Measurements from ENCODE around the gene LRRC8E.

LRRC8E gene

GRCh38 chr19:7846155-7846646 lies 42.1 kb upstream of the LRRC8E start:
- no peaks in the 10 kb centered on the region for H3K9me3 ChIP-seq (ENCODE audit: control insufficient read depth in 1 of 2, low read length in 2 of 2)
- H3K4me3 ChIP-seq (ENCODE audit: low read depth in 1 of 2, low read length in 2 of 2): no peak overlapping the region
- H3K4me1 ChIP-seq (ENCODE audit: control insufficient read depth in 1 of 2, insufficient read depth in 2 of 2, low read length in 2 of 2): no peaks in the 10 kb centered on the region
- no peak overlapping the region for H3K27ac ChIP-seq (ENCODE audit: low read depth, low read length)
- H3K36me3 ChIP-seq (ENCODE audit: control insufficient read depth in 1 of 2, insufficient read depth in 2 of 2, low read length in 2 of 2): no peaks in the 10 kb centered on the region
- no peak overlapping the region for H3K9ac ChIP-seq (ENCODE audit: low read depth in 1 of 2, low read length in 2 of 2)
- no peaks in the 10 kb centered on the region for H3K27me3 ChIP-seq (ENCODE audit: control insufficient read depth in 1 of 2, insufficient read depth in 2 of 2, low read length in 2 of 2)

DNA sequence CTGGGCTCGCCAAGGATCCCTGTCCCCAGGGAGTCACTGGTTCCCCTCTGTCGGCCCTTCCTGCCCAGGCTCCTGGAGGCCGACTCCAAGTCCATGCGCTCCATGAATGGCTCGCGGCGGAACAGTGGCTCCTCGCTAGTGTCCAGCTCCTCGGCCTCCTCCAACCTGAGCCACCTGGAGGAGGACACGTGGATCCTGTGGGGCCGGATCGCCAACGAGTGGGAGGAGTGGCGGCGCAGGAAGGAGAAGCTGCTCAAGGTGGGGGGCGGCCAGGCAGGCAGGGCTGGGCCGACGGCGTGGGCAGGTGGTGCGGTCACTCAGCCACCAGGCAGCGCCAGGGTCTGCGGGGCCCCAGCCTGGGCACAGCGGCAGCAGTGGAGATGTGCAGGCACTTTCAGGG lies 40.6 kb upstream of the LRRC8E start:
- Histone ChIP-seq H3K4me1 (ENCODE audit: control insufficient read depth in 1 of 2, insufficient read depth in 2 of 2, low read length in 2 of 2) (no peaks in the 10 kb centered on the region), H3K9me3 (ENCODE audit: control insufficient read depth in 1 of 2, low read length in 2 of 2) (no peaks in the 10 kb centered on the region), H3K4me3 (ENCODE audit: low read depth in 1 of 2, low read length in 2 of 2) (no peak overlapping the region), H3K27me3 (ENCODE audit: control insufficient read depth in 1 of 2, insufficient read depth in 2 of 2, low read length in 2 of 2) (no peaks in the 10 kb centered on the region), H3K36me3 (ENCODE audit: control insufficient read depth in 1 of 2, insufficient read depth in 2 of 2, low read length in 2 of 2) (no peaks in the 10 kb centered on the region), H3K9ac (ENCODE audit: low read depth in 1 of 2, low read length in 2 of 2) (no peak overlapping the region), H3K27ac (ENCODE audit: low read depth, low read length) (no peak overlapping the region)

DNA sequence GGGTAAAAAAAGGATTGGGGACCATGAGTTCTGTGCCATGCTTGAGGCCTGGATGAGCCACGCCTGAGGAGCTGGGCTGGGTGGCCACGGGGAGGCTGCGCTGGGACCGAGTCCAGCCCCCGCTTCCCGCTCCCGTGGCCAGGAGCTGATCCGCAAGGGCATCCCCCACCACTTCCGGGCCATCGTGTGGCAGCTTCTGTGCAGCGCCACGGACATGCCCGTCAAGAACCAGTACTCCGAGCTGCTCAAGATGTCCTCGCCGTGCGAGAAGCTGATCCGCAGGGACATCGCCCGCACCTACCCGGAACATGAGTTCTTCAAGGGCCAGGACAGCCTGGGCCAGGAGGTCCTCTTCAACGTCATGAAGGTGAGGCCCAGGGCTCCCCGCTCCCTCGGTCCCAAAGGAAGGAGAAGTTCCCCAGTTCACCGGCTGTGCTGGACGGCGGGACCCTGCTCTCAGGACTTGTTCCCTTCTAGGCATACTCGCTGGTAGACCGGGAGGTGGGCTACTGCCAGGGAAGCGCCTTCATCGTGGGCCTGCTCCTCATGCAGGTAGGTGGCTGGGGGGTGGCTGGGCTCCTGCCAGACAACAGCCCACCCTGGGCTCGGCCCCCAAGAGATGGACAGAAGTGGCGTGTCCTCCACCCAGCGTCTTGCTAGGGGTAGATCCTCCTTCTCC lies 39.4 kb upstream of the LRRC8E start:
- peaks cover 6 to 7% of the 10 kb centered on the region in 2 donors for H3K4me1 ChIP-seq (ENCODE audit: control insufficient read depth in 1 of 2, insufficient read depth in 2 of 2, low read length in 2 of 2)
- H3K36me3 ChIP-seq (ENCODE audit: control insufficient read depth in 1 of 2, insufficient read depth in 2 of 2, low read length in 2 of 2): no peaks in the 10 kb centered on the region
- no peak overlapping the region for H3K4me3 ChIP-seq (ENCODE audit: low read depth in 1 of 2, low read length in 2 of 2)
- no peak overlapping the region for H3K27ac ChIP-seq (ENCODE audit: low read depth, low read length)
- no peaks in the 10 kb centered on the region for H3K27me3 ChIP-seq (ENCODE audit: control insufficient read depth in 1 of 2, insufficient read depth in 2 of 2, low read length in 2 of 2)
- H3K9ac ChIP-seq (ENCODE audit: low read depth in 1 of 2, low read length in 2 of 2): no peak overlapping the region
- H3K9me3 ChIP-seq (ENCODE audit: control insufficient read depth in 1 of 2, low read length in 2 of 2): no peaks in the 10 kb centered on the region

DNA sequence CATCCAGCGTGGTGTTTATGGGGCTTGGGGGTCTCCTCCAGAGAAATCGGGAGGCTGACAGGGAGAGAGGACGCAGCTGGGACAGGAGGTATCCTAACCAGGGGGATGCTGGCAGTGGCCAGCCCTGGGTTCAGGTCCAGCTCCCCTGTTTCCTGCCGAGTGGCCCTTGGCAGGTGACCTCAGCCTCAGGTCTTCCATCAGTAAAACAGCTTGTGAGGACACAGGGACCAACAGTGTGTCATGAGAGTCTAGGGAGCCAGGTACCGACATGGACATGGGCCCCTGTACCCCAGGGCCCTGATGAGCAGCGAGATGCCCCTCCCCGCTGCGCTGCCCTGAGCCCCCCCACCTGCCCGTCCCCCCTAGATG lies 38.7 kb upstream of the LRRC8E start:
- H3K4me3 ChIP-seq (ENCODE audit: low read depth in 1 of 2, low read length in 2 of 2): no peak overlapping the region
- no peak overlapping the region for H3K9ac ChIP-seq (ENCODE audit: low read depth in 1 of 2, low read length in 2 of 2)
- peaks cover 6 to 7% of the 10 kb centered on the region in 2 donors for H3K4me1 ChIP-seq (ENCODE audit: control insufficient read depth in 1 of 2, insufficient read depth in 2 of 2, low read length in 2 of 2)
- no peaks in the 10 kb centered on the region for H3K36me3 ChIP-seq (ENCODE audit: control insufficient read depth in 1 of 2, insufficient read depth in 2 of 2, low read length in 2 of 2)
- no peaks in the 10 kb centered on the region for H3K9me3 ChIP-seq (ENCODE audit: control insufficient read depth in 1 of 2, low read length in 2 of 2)
- H3K27ac ChIP-seq (ENCODE audit: low read depth, low read length): no peak overlapping the region
- no peaks in the 10 kb centered on the region for H3K27me3 ChIP-seq (ENCODE audit: control insufficient read depth in 1 of 2, insufficient read depth in 2 of 2, low read length in 2 of 2)

- Histone ChIP-seq H3K4me1 (ENCODE audit: control insufficient read depth in 1 of 2, insufficient read depth in 2 of 2, low read length in 2 of 2) (peaks cover 6 to 7% of the 10 kb centered on the region in 2 donors), H3K27me3 (ENCODE audit: control insufficient read depth in 1 of 2, insufficient read depth in 2 of 2, low read length in 2 of 2) (no peaks in the 10 kb centered on the region), H3K4me3 (ENCODE audit: low read depth in 1 of 2, low read length in 2 of 2) (no peak overlapping the region), H3K9me3 (ENCODE audit: control insufficient read depth in 1 of 2, low read length in 2 of 2) (no peaks in the 10 kb centered on the region), H3K27ac (ENCODE audit: low read depth, low read length) (no peak overlapping the region), H3K36me3 (ENCODE audit: control insufficient read depth in 1 of 2, insufficient read depth in 2 of 2, low read length in 2 of 2) (no peaks in the 10 kb centered on the region), H3K9ac (ENCODE audit: low read depth in 1 of 2, low read length in 2 of 2) (no peak overlapping the region)
Observed at GRCh38 chr19:7850000-7850813, 38.1 kb upstream of the LRRC8E start.

DNA sequence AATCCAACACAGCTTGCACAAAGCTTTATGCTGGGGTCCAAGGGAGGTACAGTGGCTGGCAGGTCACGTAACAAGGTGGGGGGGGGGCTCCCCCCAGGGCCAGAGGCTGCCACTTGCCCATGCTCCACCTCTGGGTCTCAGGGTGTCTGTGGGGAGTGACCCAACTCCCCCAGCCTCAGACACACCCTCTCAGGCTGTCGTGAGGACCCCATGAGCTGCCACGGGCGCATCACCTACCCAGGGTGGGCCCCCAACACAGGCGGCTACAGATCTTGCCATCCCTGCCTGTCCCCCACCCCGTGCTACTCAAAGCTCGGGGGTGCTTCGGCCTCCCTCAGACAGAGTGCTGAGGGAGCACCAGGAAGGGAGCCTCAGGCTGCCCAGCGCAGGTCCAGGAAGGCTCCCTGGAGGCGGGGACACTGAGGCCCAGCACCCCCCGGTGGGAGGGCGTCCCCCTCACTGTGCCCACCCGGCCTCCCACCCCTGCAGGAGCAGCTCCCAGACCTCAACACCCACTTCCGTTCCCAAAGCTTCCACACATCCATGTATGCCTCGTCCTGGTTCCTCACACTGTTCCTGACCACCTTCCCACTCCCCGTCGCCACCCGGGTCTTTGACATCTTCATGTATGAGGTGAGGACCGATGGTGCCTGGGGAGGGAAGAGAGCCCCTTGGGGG lies 37.2 kb upstream of the LRRC8E start:
- Histone ChIP-seq H3K9ac (ENCODE audit: low read depth in 1 of 2, low read length in 2 of 2) (no peak overlapping the region), H3K27me3 (ENCODE audit: control insufficient read depth in 1 of 2, insufficient read depth in 2 of 2, low read length in 2 of 2) (no peaks in the 10 kb centered on the region), H3K36me3 (ENCODE audit: control insufficient read depth in 1 of 2, insufficient read depth in 2 of 2, low read length in 2 of 2) (no peaks in the 10 kb centered on the region), H3K4me1 (ENCODE audit: control insufficient read depth in 1 of 2, insufficient read depth in 2 of 2, low read length in 2 of 2) (peaks cover 6 to 7% of the 10 kb centered on the region in 2 donors), H3K27ac (ENCODE audit: low read depth, low read length) (no peak overlapping the region), H3K9me3 (ENCODE audit: control insufficient read depth in 1 of 2, low read length in 2 of 2) (no peaks in the 10 kb centered on the region), H3K4me3 (ENCODE audit: low read depth in 1 of 2, low read length in 2 of 2) (no peak overlapping the region)

DNA sequence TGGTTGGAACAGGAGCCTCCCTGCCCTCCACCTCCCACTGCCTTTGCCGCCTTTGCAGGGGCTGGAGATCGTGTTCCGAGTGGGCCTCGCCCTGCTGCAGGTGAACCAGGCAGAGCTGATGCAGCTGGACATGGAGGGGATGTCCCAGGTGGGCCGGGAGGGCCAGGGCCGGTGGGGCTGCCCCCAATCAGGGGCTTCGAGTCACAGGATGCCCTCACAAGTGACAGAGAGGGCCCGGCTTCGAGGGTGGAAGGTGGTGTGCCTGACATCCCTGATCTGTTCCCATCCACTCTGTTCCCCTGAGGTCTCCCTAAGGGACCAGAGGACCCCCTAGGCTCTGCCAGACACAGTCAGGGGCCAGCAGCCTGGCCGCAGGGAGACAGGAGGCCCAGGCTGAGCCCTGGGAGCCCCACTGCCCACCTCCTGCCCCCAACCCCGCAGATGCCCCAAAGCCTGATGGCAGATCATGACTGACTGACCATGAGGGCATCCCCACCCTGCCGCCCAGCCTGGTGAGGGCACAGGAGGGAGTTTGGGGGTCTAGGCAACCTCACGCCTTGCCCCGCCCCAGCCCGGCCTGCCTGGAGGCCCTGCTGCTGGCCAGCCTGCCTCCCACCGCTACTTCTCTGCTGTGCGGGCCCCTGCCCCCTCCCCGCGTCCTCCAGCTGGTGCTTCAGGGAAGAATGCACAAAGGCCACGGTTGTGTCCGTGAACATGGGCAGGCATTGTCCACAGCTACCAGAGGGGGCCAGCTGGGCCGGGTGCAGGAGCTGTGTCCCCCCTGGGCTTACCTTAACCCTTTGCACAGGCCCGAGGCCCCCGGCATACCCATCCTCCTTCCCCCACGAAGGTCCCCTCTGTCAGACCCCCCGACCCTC lies 36.4 kb upstream of the LRRC8E start:
- H3K27ac ChIP-seq (ENCODE audit: low read depth, low read length): no peak overlapping the region
- H3K9me3 ChIP-seq (ENCODE audit: control insufficient read depth in 1 of 2, low read length in 2 of 2): no peaks in the 10 kb centered on the region
- no peak overlapping the region for H3K9ac ChIP-seq (ENCODE audit: low read depth in 1 of 2, low read length in 2 of 2)
- H3K4me3 ChIP-seq (ENCODE audit: low read depth in 1 of 2, low read length in 2 of 2): no peak overlapping the region
- no peaks in the 10 kb centered on the region for H3K36me3 ChIP-seq (ENCODE audit: control insufficient read depth in 1 of 2, insufficient read depth in 2 of 2, low read length in 2 of 2)
- no peaks in the 10 kb centered on the region for H3K27me3 ChIP-seq (ENCODE audit: control insufficient read depth in 1 of 2, insufficient read depth in 2 of 2, low read length in 2 of 2)
- H3K4me1 ChIP-seq (ENCODE audit: control insufficient read depth in 1 of 2, insufficient read depth in 2 of 2, low read length in 2 of 2): peaks cover 6 to 7% of the 10 kb centered on the region in 2 donors

- Histone ChIP-seq H3K36me3 (ENCODE audit: control insufficient read depth in 1 of 2, insufficient read depth in 2 of 2, low read length in 2 of 2) (no peaks in the 10 kb centered on the region), H3K27me3 (ENCODE audit: control insufficient read depth in 1 of 2, insufficient read depth in 2 of 2, low read length in 2 of 2) (no peaks in the 10 kb centered on the region), H3K9ac (ENCODE audit: low read depth in 1 of 2, low read length in 2 of 2) (no peak overlapping the region), H3K9me3 (ENCODE audit: control insufficient read depth in 1 of 2, low read length in 2 of 2) (no peaks in the 10 kb centered on the region), H3K4me1 (ENCODE audit: control insufficient read depth in 1 of 2, insufficient read depth in 2 of 2, low read length in 2 of 2) (peaks cover 6 to 9% of the 10 kb centered on the region in 2 donors), H3K27ac (ENCODE audit: low read depth, low read length) (no peak overlapping the region), H3K4me3 (ENCODE audit: low read depth in 1 of 2, low read length in 2 of 2) (no peak overlapping the region)
Observed at GRCh38 chr19:7852851-7853769, 35.2 kb upstream of the LRRC8E start.

GRCh38 chr19:7853770-7854128 lies 34.6 kb upstream of the LRRC8E start:
- Histone ChIP-seq H3K27me3 (ENCODE audit: control insufficient read depth in 1 of 2, insufficient read depth in 2 of 2, low read length in 2 of 2) (no peaks in the 10 kb centered on the region), H3K9me3 (ENCODE audit: control insufficient read depth in 1 of 2, low read length in 2 of 2) (no peaks in the 10 kb centered on the region), H3K4me1 (ENCODE audit: control insufficient read depth in 1 of 2, insufficient read depth in 2 of 2, low read length in 2 of 2) (peaks cover 9 to 14% of the 10 kb centered on the region in 2 donors), H3K9ac (ENCODE audit: low read depth in 1 of 2, low read length in 2 of 2) (no peak overlapping the region), H3K4me3 (ENCODE audit: low read depth in 1 of 2, low read length in 2 of 2) (no peak overlapping the region), H3K36me3 (ENCODE audit: control insufficient read depth in 1 of 2, insufficient read depth in 2 of 2, low read length in 2 of 2) (no peaks in the 10 kb centered on the region), H3K27ac (ENCODE audit: low read depth, low read length) (no peak overlapping the region)

Measured in duodenal mucosa (tissue), 2 donors.